CD4-positive, alpha-beta T cell (primary cell): ENCODE measurements around the gene TOM1L2. TPM values are rescaled to one million over a fixed set of nuclear protein-coding genes. Genes with fewer than 3 reads are reported as not detected.

Source experiments
- ATAC-seq: fragments of 200-7000 bp; cut with Tn5 transposase; one replicate; pipeline ENCODE4 v1.10.0; 2022; ENCODE audit warnings: mild to moderate bottlenecking; ENCODE audit not compliant: poor library complexity
- CTCF ChIA-PET: fragments of 350-600 bp; sonication (Branson Sonifier 250); formaldehyde crosslinking; loops from one replicate; lab custom pipeline; 2021; ENCODE audit warnings: antibody characterized with exemption, inconsistent platforms; lab: Charles Lee
- POLR2A ChIA-PET: fragments of 350-600 bp; sonication (Branson Sonifier 250); formaldehyde crosslinking; loops from one replicate; lab custom pipeline; 2021; ENCODE audit warnings: antibody characterized with exemption, inconsistent platforms; lab: Charles Lee
- DNase-seq, 14 experiments: peaks; one replicate each; pipeline ENCODE4 v3.0.0-alpha.2; 2013 to 2020; ENCODE audit warnings: mixed read lengths in 2 of 14
- H3K27ac ChIP-seq, 2 donors: one replicate each; pipeline versions ENCODE4 v1.5.1 to v1.7.0; 2013; ENCODE audit warnings: low read length in 2 of 2, low read depth in 1 of 2, mild to moderate bottlenecking in 1 of 2
- H3K27me3 ChIP-seq, 2 experiments: 1 replicate in 1 of 2; 2 replicates in 1 of 2; pipeline versions ENCODE4 v1.6.1 to v1.7.0; 2013; ENCODE audit warnings: low read length in 2 of 2, control low read depth in 1 of 2, mild to moderate bottlenecking in 1 of 2, moderate library complexity in 1 of 2; ENCODE audit not compliant: insufficient read depth in 2 of 2, control insufficient read depth in 1 of 2
- H3K36me3 ChIP-seq: one replicate; pipeline ENCODE4 v1.6.1; 2013; ENCODE audit warnings: low read length, control low read depth; ENCODE audit not compliant: insufficient read depth
- H3K4me1 ChIP-seq: one replicate; pipeline ENCODE4 v1.6.1; 2013; ENCODE audit warnings: low read length, control low read depth; ENCODE audit not compliant: insufficient read depth
- H3K4me3 ChIP-seq: one replicate; pipeline ENCODE4 v1.5.1; 2013; ENCODE audit warnings: mild to moderate bottlenecking, low read length, moderate library complexity
- H3K9me3 ChIP-seq, 2 experiments: 1 replicate in 1 of 2; 2 replicates in 1 of 2; pipeline versions ENCODE4 v1.6.1 to v1.7.0; 2013; ENCODE audit warnings: low read length in 2 of 2, mild to moderate bottlenecking in 2 of 2, control low read depth in 1 of 2, moderate library complexity in 1 of 2; ENCODE audit not compliant: control insufficient read depth in 1 of 2, insufficient read depth in 1 of 2
- H3K27ac Mint-ChIP-seq: one replicate; pipeline ENCODE4 v1.8.0; 2020; ENCODE audit warnings: mixed read lengths
- H3K27me3 Mint-ChIP-seq: one replicate; pipeline ENCODE4 v1.8.0; 2021; ENCODE audit warnings: mixed read lengths
- H3K36me3 Mint-ChIP-seq: one replicate; pipeline ENCODE4 v1.8.0; 2021; ENCODE audit warnings: low read depth, mixed read lengths
- H3K4me1 Mint-ChIP-seq: one replicate; pipeline ENCODE4 v1.8.0; 2021; ENCODE audit warnings: low read depth, mixed read lengths
- H3K4me3 Mint-ChIP-seq: one replicate; pipeline ENCODE4 v1.8.0; 2020; ENCODE audit warnings: mild to moderate bottlenecking, mixed read lengths
- H3K9me3 Mint-ChIP-seq: one replicate; pipeline ENCODE4 v1.8.0; 2020; ENCODE audit warnings: mixed read lengths
- intact Hi-C, 2 experiments: fragments of 100-400 bp; cut with DNase I in 1 of 2; cut with micrococcal nuclease in 1 of 2; formaldehyde crosslinking; loops; one replicate each; pipeline versions ENCODE4 v1.15.1 to v1.9.0; 2023 to 2025; cut with DNase I, micrococcal nuclease
- total RNA-seq, 174 experiments: library from RNA in 2 of 174; stranded (reverse) in 2 of 174; gene quantifications; one replicate each; pipeline ENCODE4 v1.2.3 and lab custom pipeline; 2021 to 2026
- TF ChIP-seq, protein P1 (sequence below): fragments of 200-600 bp; IDR thresholded peaks from one replicate; pipeline ENCODE4 v1.8.0; 2022; ENCODE audit warnings: antibody characterized with exemption, mild to moderate bottlenecking

Gene TOM1L2
- total RNA-seq, 2 experiments from 2014 or later, result 28.5 to 30.5 TPM

DNA sequence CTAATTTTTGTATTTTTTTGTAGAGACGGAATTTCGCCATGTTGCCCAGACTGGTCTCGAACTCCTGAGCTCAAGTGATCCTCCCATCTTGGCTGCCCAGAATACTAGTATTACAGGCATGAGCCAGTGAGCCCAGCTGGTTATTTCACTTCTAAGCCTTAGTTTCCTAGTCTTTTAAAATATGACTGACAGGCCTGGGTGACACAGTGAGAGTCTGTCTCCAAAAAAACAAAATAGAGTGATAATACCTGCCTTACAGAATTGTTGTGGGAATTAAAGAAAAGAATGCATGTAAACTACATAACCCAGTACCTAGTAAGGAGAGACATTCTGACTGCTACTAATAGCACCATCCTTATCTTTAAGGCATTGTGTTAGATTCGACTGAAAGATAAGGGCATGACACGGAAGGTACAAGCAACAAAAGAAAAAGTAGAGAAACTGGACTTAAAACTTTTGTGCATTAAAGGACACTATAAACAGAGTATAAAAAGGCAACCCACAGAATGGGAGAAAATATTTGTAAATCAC lies 11.6 kb downstream of the TOM1L2 start:
- Mint-ChIP-seq H3K36me3 (peaks cover 20% of the 10 kb centered on the region), H3K9me3 (no peaks in the 10 kb centered on the region), H3K4me1 (peaks cover 74% of the 10 kb centered on the region), H3K27me3 (no peaks in the 10 kb centered on the region), H3K4me3 (peak overlapping the region; percentile 85), H3K27ac (peak overlapping the region; percentile 97)
- TF ChIP-seq, protein P1, sequence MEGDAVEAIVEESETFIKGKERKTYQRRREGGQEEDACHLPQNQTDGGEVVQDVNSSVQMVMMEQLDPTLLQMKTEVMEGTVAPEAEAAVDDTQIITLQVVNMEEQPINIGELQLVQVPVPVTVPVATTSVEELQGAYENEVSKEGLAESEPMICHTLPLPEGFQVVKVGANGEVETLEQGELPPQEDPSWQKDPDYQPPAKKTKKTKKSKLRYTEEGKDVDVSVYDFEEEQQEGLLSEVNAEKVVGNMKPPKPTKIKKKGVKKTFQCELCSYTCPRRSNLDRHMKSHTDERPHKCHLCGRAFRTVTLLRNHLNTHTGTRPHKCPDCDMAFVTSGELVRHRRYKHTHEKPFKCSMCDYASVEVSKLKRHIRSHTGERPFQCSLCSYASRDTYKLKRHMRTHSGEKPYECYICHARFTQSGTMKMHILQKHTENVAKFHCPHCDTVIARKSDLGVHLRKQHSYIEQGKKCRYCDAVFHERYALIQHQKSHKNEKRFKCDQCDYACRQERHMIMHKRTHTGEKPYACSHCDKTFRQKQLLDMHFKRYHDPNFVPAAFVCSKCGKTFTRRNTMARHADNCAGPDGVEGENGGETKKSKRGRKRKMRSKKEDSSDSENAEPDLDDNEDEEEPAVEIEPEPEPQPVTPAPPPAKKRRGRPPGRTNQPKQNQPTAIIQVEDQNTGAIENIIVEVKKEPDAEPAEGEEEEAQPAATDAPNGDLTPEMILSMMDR, result no peak
- Histone ChIP-seq H3K4me3 (peak overlapping the region; percentile 46), H3K27ac (peak overlapping the region; percentile 64 to 92), H3K4me1 (peaks cover 48% of the 10 kb centered on the region), H3K9me3 (no peaks in the 10 kb centered on the region), H3K27me3 (no peaks in the 10 kb centered on the region), H3K36me3 (peaks cover 4% of the 10 kb centered on the region)
- ATAC-seq (no peak), DNase-seq (no peak)
- POLR2A ChIA-PET, result interaction anchor here (7.7 kb wide), 1 partner anchor 11 kb away, joined by 115 read pairs; the partner anchor contains the start of genes DRC3 and TOM1L2
- CTCF ChIA-PET, result interaction anchor here (0.6 to 3.0 kb wide), 5 partner anchors 11 to 100 kb away, joined by 3 to 15 read pairs (median 3); partner anchors contain the start of genes DRC3 and TOM1L2
- intact Hi-C loops, result no loop called here

DNA sequence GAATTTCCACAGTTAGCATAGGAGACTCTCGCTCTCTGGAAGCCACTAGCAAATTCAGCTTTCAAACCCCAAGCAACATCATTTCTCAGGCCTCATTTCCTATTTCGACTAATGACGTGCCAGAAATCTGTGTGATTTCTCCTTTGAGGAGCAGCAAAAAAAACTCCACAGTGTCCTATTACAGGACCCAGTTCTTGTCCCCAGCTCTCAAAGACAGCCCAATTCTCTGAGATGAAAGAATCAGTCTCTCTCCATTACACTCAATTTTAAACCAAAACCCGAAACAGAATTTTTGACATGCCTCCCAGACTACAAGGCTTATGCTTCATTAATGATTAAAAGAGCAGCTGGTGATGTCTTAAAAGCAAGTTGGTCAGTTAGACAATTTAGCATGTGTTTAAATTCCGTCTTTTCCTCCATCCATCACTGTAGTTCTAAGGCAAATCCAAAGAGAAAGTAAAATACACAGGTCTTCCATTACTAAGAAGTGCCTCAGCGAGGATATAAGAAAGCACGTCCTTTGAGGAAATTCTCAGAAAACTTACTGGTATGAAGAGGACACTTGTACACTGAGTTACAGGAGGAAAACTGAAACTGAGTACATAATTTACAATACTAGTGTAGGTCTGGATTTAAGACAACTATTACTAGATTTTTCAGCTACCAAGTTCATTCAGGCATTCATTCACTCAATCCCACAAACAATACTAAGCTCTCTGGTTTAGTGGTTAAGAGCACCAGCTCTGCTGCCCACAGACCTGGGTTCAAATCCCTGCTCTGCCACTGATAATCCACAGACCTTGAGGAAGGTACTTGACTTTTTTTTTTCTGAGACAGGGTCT lies 12.5 kb downstream of the TOM1L2 start:
- Mint-ChIP-seq H3K4me1 (peaks cover 75% of the 10 kb centered on the region), H3K36me3 (peaks cover 28% of the 10 kb centered on the region), H3K4me3 (peak overlapping the region; percentile 85), H3K9me3 (no peaks in the 10 kb centered on the region), H3K27ac (peak overlapping the region; percentile 97), H3K27me3 (no peaks in the 10 kb centered on the region)
- peaks cover 6% of the 10 kb centered on the region for H3K36me3 ChIP-seq
- DNase-seq (peak in 4 of 14 experiments; percentile 16 to 68 (median 49)), ATAC-seq (peak; percentile 37)
- H3K27ac ChIP-seq, result peak overlapping the region; percentile 64 to 92
- POLR2A ChIA-PET, result interaction anchor here (7.7 kb wide), 1 partner anchor 12 kb away, joined by 115 read pairs; the partner anchor contains the start of genes DRC3 and TOM1L2
- H3K27me3 ChIP-seq, result no peaks in the 10 kb centered on the region
- CTCF ChIA-PET, result interaction anchor here (0.6 to 3.0 kb wide), 6 partner anchors 8 to 99 kb away, joined by 3 to 15 read pairs (median 3); partner anchors contain the start of genes DRC3 and TOM1L2
- intact Hi-C loops, result loop anchor here (2.0 kb wide), 1 partner anchor 13 kb away; the partner anchor contains the start of genes DRC3 (in 2 of the 2) and TOM1L2 (in 2 of the 2)
- TF ChIP-seq, protein P1, result no peak
- H3K4me1 ChIP-seq, result peaks cover 45% of the 10 kb centered on the region
- no peaks in the 10 kb centered on the region for H3K9me3 ChIP-seq
- peak overlapping the region; percentile 46 for H3K4me3 ChIP-seq

DNA sequence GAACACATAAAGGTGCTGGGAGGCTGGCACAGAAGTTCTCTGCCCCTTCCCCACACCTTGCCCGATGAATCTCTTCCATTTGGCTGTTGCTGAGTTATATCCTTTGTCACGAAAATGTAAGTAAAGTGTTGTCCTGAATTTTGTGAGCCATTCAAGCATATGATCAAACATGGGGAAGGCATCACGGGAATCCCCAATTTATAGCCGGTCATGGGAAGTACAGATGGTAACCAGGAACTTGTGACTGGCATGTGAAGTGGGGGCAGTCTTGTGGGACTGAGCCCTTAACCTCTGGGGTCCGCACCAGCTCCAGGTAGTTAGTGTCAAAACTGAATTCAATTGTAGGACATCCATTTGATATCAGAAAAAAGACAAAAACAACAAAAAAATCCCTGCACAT lies 13.2 kb downstream of the TOM1L2 start:
- POLR2A ChIA-PET, result interaction anchor here (0.6 to 7.7 kb wide), 4 partner anchors 8 to 1418 kb away, joined by 3 to 115 read pairs (median 3); partner anchors contain the start of genes DRC3 and TOM1L2
- peak overlapping the region; percentile 97 for H3K27ac Mint-ChIP-seq
- peak in 3 of 14 experiments; percentile 27 to 56 (median 56) for DNase-seq

More for the DNA sequence above, 13.2 kb downstream of the TOM1L2 start:
- H3K4me3 ChIP-seq, result peak overlapping the region; percentile 46
- Mint-ChIP-seq H3K27me3 (no peaks in the 10 kb centered on the region), H3K9me3 (no peaks in the 10 kb centered on the region), H3K4me3 (peak overlapping the region; percentile 85), H3K36me3 (peaks cover 34% of the 10 kb centered on the region), H3K4me1 (peaks cover 79% of the 10 kb centered on the region)
- no peak for ATAC-seq
- peaks cover 4% of the 10 kb centered on the region for H3K36me3 ChIP-seq
- peaks cover 46% of the 10 kb centered on the region for H3K4me1 ChIP-seq
- H3K9me3 ChIP-seq, result no peaks in the 10 kb centered on the region
- no peaks in the 10 kb centered on the region for H3K27me3 ChIP-seq
- CTCF ChIA-PET, result interaction anchor here (0.9 to 3.0 kb wide), 3 partner anchors 9 to 13 kb away, joined by 3 to 15 read pairs (median 5); partner anchors contain the start of genes DRC3 and TOM1L2
- intact Hi-C loops, result loop anchor here (2.0 kb wide), 1 partner anchor 14 kb away; the partner anchor contains the start of genes DRC3 (in 2 of the 2) and TOM1L2 (in 2 of the 2)
- TF ChIP-seq, protein P1, result no peak
- peak overlapping the region; percentile 64 to 92 for H3K27ac ChIP-seq
